Umbilical cord (tissue), 2 donors: ENCODE measurements around the gene ABHD17C. TPM values are rescaled to one million over a fixed set of nuclear protein-coding genes. Genes with fewer than 3 reads are reported as not detected.
"Not testable (repeated sequence)": the region's sequence is repeated elsewhere in the genome, so short reads cannot be mapped to it uniquely, and the experiment has no call there.

Experiments
- DNase-seq: peaks from one replicate; pipeline ENCODE4 v3.0.0-alpha.2; 2015; ENCODE audit warnings: low spot score
- total RNA-seq: library from RNA; depleted of rRNA; stranded (reverse); fragments of >200 nt; gene quantifications from one replicate; pipeline ENCODE4 v1.2.3, GENCODE V29; 2014; ENCODE audit warnings: low replicate concordance; ENCODE audit not compliant: insufficient read depth

The ABHD17C gene
- 10.4 TPM for total RNA-seq

- peak; percentile 59 for DNase-seq
Measured at GRCh38 chr15:80695099-80695910, at the start of gene ABHD17C. ABHD17C (plus strand) TSS chr15:80695310; CDS start chr15:80695430, 120 bp downstream.

GRCh38 chr15:80645494-80646065 is 49.5 kb upstream of the ABHD17C start:
- no peak for DNase-seq

GRCh38 chr15:80647424-80647823 is 47.7 kb upstream of the ABHD17C start:
- DNase-seq, result not testable (repeated sequence)

GRCh38 chr15:80654299-80654698 is 40.8 kb upstream of the ABHD17C start:
- DNase-seq, result no peak

- DNase-seq, result no peak
Measured at GRCh38 chr15:80659375-80659774, 35.7 kb upstream of the ABHD17C start.

- DNase-seq, result no peak
Measured at GRCh38 chr15:80660119-80660518, 35.0 kb upstream of the ABHD17C start.

GRCh38 chr15:80662129-80662528 is 33.0 kb upstream of the ABHD17C start:
- no peak for DNase-seq

GRCh38 chr15:80662757-80663553 is 32.2 kb upstream of the ABHD17C start:
- no peak for DNase-seq

GRCh38 chr15:80665151-80665550 is 30.0 kb upstream of the ABHD17C start:
- no peak for DNase-seq

GRCh38 chr15:80667936-80668335 is 27.2 kb upstream of the ABHD17C start:
- DNase-seq, result no peak

- DNase-seq, result no peak
Measured at GRCh38 chr15:80668546-80669236, 26.4 kb upstream of the ABHD17C start.

GRCh38 chr15:80669663-80670273 is 25.3 kb upstream of the ABHD17C start:
- no peak for DNase-seq

GRCh38 chr15:80673561-80674244 is 21.4 kb upstream of the ABHD17C start:
- peak; percentile 46 for DNase-seq

- peak; percentile 5 for DNase-seq
Measured at GRCh38 chr15:80674245-80674614, 20.9 kb upstream of the ABHD17C start.

- DNase-seq, result no peak
Measured at GRCh38 chr15:80677041-80677440, 18.1 kb upstream of the ABHD17C start.

GRCh38 chr15:80679167-80679803 is 15.8 kb upstream of the ABHD17C start:
- peak; percentile 40 for DNase-seq

- DNase-seq, result no peak
Measured at GRCh38 chr15:80679804-80680175, 15.3 kb upstream of the ABHD17C start.

- no peak for DNase-seq
Measured at GRCh38 chr15:80682201-80682600, 12.9 kb upstream of the ABHD17C start.

GRCh38 chr15:80684697-80685096 is 10.4 kb upstream of the ABHD17C start:
- no peak for DNase-seq

- DNase-seq, result no peak
Measured at GRCh38 chr15:80685628-80686027, 9.5 kb upstream of the ABHD17C start.
